Liver (tissue), 1 donor: ENCODE measurements around the gene ATXN1.

ENCODE experiments used
- YY1 ChIP-seq: IDR thresholded peaks from 2 replicates; pipeline ENCODE4 v1.6.1; 2016; ENCODE audit warnings: antibody characterized with exemption, mild to moderate bottlenecking
- TF ChIP-seq, protein P1 (sequence below): IDR thresholded peaks from 2 replicates; pipeline ENCODE4 v1.6.1; 2016; ENCODE audit warnings: antibody characterized with exemption, mild to moderate bottlenecking

DNA sequence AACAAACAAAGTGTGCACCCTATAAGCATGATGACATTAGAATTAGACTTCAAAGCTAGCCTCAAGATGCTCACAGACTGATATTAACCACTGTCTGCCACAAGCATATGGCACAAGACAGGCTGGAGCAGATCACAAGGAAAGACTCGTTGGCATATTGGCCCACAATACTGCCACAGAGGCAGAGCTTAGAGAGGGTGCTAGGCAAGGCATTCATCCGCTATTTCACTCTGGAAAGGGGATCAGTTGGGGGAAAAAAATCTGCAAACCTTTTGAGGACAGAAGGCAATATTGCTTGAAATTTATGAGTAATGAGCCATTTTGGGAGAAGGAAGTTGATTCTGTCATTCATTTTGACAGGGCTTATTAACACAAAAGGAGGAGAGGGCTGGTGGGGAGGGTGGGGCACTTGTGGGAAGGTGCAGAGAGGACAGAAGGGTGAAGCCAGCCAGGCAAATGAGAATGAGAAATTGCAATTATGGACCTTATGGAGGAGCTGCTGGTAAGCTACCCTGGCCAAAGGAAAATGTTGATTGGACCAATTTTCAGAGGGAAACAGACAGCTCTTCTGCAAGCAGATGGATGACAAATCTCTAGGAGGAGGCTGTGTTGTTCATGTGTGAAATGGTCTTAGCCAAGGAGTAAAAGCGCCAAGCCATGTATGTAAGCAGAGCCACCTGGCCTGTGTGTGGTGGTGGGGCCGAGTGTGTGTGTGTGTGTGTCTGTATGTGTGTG lies 335.2 kb downstream of the ATXN1 start:
- no peak for TF ChIP-seq YY1
- TF ChIP-seq, protein P1, sequence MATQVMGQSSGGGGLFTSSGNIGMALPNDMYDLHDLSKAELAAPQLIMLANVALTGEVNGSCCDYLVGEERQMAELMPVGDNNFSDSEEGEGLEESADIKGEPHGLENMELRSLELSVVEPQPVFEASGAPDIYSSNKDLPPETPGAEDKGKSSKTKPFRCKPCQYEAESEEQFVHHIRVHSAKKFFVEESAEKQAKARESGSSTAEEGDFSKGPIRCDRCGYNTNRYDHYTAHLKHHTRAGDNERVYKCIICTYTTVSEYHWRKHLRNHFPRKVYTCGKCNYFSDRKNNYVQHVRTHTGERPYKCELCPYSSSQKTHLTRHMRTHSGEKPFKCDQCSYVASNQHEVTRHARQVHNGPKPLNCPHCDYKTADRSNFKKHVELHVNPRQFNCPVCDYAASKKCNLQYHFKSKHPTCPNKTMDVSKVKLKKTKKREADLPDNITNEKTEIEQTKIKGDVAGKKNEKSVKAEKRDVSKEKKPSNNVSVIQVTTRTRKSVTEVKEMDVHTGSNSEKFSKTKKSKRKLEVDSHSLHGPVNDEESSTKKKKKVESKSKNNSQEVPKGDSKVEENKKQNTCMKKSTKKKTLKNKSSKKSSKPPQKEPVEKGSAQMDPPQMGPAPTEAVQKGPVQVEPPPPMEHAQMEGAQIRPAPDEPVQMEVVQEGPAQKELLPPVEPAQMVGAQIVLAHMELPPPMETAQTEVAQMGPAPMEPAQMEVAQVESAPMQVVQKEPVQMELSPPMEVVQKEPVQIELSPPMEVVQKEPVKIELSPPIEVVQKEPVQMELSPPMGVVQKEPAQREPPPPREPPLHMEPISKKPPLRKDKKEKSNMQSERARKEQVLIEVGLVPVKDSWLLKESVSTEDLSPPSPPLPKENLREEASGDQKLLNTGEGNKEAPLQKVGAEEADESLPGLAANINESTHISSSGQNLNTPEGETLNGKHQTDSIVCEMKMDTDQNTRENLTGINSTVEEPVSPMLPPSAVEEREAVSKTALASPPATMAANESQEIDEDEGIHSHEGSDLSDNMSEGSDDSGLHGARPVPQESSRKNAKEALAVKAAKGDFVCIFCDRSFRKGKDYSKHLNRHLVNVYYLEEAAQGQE: no peak
